LoVo (cell line): ENCODE results near the gene MPP7.
A peak's percentile ranks its signal among the peaks of the same experiment; 100 is the strongest.
"Not testable (repeated sequence)": the region's sequence is repeated elsewhere in the genome, so short reads cannot be mapped to it uniquely, and the experiment has no call there.

ENCODE experiments used
- DNase-seq: peaks from one replicate; pipeline ENCODE4 v3.0.0-alpha.2; 2016; ENCODE audit warnings: low spot score

MPP7 gene

GRCh38 chr10:28302638-28303488 is at the start of gene MPP7:
MPP7 (minus strand) TSS chr10:28303064; CDS start chr10:28238604, 64,460 bp downstream.
- DNase-seq = peak; percentile 97

- no peak for DNase-seq
Observed at GRCh38 chr10:28349892-28350291, 47.0 kb upstream of the MPP7 start.

GRCh38 chr10:28343987-28344895 is 41.4 kb upstream of the MPP7 start:
- no peak for DNase-seq

- DNase-seq = no peak
Observed at GRCh38 chr10:28343252-28343651, 40.4 kb upstream of the MPP7 start.

- DNase-seq = not testable (repeated sequence)
Observed at GRCh38 chr10:28341679-28342078, 38.8 kb upstream of the MPP7 start.

GRCh38 chr10:28332726-28333125 is 29.9 kb upstream of the MPP7 start:
- DNase-seq = no peak

GRCh38 chr10:28331841-28332240 is 29.0 kb upstream of the MPP7 start:
- DNase-seq = no peak

GRCh38 chr10:28331066-28331465 is 28.2 kb upstream of the MPP7 start:
- DNase-seq = no peak

GRCh38 chr10:28328346-28328745 is 25.5 kb upstream of the MPP7 start:
- DNase-seq = no peak

- DNase-seq = no peak
Observed at GRCh38 chr10:28327491-28327880, 24.6 kb upstream of the MPP7 start.

- no peak for DNase-seq
Observed at GRCh38 chr10:28326516-28327490, 23.9 kb upstream of the MPP7 start.

- DNase-seq = no peak
Observed at GRCh38 chr10:28320799-28321198, 17.9 kb upstream of the MPP7 start.

GRCh38 chr10:28320090-28320489 is 17.2 kb upstream of the MPP7 start:
- no peak for DNase-seq

- not testable (repeated sequence) for DNase-seq
Observed at GRCh38 chr10:28319061-28319460, 16.2 kb upstream of the MPP7 start.

GRCh38 chr10:28318626-28319025 is 15.8 kb upstream of the MPP7 start:
- DNase-seq = no peak

GRCh38 chr10:28317760-28318159 is 14.9 kb upstream of the MPP7 start:
- DNase-seq = no peak

- DNase-seq = no peak
Observed at GRCh38 chr10:28316696-28317095, 13.8 kb upstream of the MPP7 start.

- DNase-seq = no peak
Observed at GRCh38 chr10:28315140-28315539, 12.3 kb upstream of the MPP7 start.

- no peak for DNase-seq
Observed at GRCh38 chr10:28314211-28314610, 11.3 kb upstream of the MPP7 start.

GRCh38 chr10:28312572-28312971 is 9.7 kb upstream of the MPP7 start:
- DNase-seq = no peak

GRCh38 chr10:28311104-28311503 is 8.2 kb upstream of the MPP7 start:
- no peak for DNase-seq

- no peak for DNase-seq
Observed at GRCh38 chr10:28307267-28307666, 4.4 kb upstream of the MPP7 start.
